Esophagus squamous epithelium (tissue), 5 donors: ENCODE measurements around the gene GGACT. TPM values are rescaled to one million over a fixed set of nuclear protein-coding genes. Genes with fewer than 3 reads are reported as not detected.
"Not testable (repeated sequence)": the region's sequence is repeated elsewhere in the genome, so short reads cannot be mapped to it uniquely, and the experiment has no call there.

Experiments
- DNase-seq: peaks from one replicate; lab custom pipeline; 2025; lab: John Stamatoyannopoulos, UW
- H3K27ac ChIP-seq, 4 donors: fragments of 200-600 bp; sonication (generic); one replicate each; pipeline ENCODE4 v1.5.1; 2016 to 2019; ENCODE audit warnings: mild to moderate bottlenecking in 1 of 4
- H3K27me3 ChIP-seq, 4 donors: fragments of 200-600 bp; sonication (generic); 1 replicate in 3 of 4; 2 replicates in 1 of 4; pipeline versions ENCODE4 v1.5.1 to v1.6.0; 2017 to 2021; ENCODE audit warnings: antibody characterized with exemption in 1 of 4
- H3K36me3 ChIP-seq, 3 donors: fragments of 200-600 bp; sonication (generic); one replicate each; pipeline ENCODE4 v1.5.1; 2016 to 2019
- H3K4me1 ChIP-seq, 3 donors: fragments of 200-600 bp; sonication (generic); one replicate each; pipeline ENCODE4 v1.5.1; 2017 to 2019
- H3K4me3 ChIP-seq, 4 donors: fragments of 200-600 bp; sonication (generic); 1 replicate in 3 of 4; 2 replicates in 1 of 4; pipeline ENCODE4 v1.5.1; 2016 to 2019; ENCODE audit warnings: mild to moderate bottlenecking in 2 of 4, moderate library complexity in 1 of 4
- H3K9me3 ChIP-seq, 3 donors: fragments of 200-600 bp; sonication (generic); one replicate each; pipeline ENCODE4 v1.5.1; 2016 to 2019
- POLR2A ChIP-seq, 4 donors: fragments of 450-650 bp; IDR thresholded peaks; one replicate each; pipeline ENCODE4 v1.6.1; 2017; ENCODE audit warnings: antibody characterized with exemption in 4 of 4, mild to moderate bottlenecking in 4 of 4, moderate library complexity in 3 of 4
- WGBS, 2 donors: methylation state at CpG; one replicate each; pipeline ENCODE4 v1.1.5; 2018; 5-methylcytosine and 5-hydroxymethylcytosine counted together
- intact Hi-C: fragments of 100-400 bp; cut with DNase I; formaldehyde crosslinking; loops from one replicate; pipeline ENCODE4 v1.15.0; 2022
- total RNA-seq, 4 donors: library from RNA; depleted of rRNA; stranded (reverse); fragments of >200 nt; gene quantifications; one replicate each; pipeline ENCODE4 v1.1.0, GENCODE V29; 2016
- TF ChIP-seq, protein P1 (sequence below), 6 experiments: fragments of 450-650 bp in 4 of 6; fragments of 200-600 bp in 2 of 6; sonication (generic) in 2 of 6; IDR thresholded peaks; one replicate each; pipeline ENCODE4 v1.5.1; 2016 to 2019; ENCODE audit warnings: antibody characterized with exemption in 6 of 6, mild to moderate bottlenecking in 4 of 6, moderate library complexity in 4 of 6
- donor health status: DM: yes; HTN: yes; CAD: no.

The GGACT gene
- total RNA-seq, 4 donors from 2014 or later, result 0.75 to 5.1 (median 2.0) TPM

DNA sequence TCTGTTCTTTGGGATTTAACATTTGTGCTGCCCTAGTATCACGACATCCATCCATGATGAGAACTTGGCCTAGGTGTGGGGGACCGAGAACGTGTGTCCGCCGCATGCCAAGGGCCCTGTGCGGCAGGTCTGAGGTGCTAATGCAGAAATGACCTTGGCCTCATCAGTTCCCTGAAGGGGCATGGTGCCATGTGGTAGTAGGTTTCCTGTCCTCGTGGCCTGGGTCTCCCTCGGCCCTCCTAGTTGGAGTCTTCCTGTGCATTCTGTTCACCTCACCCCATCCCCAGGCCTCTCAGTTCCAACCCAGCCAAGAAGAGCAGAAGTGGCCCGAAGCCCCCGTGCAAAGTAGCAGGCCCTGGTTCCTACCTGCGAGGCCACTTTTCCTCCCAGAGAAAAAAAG is 59.8 kb downstream of the GGACT start:
- H3K4me3 ChIP-seq, result no peak overlapping the region
- H3K4me1 ChIP-seq, result peaks cover 0 to 9% (median 0%) of the 10 kb centered on the region in 3 donors
- intact Hi-C loops, result no loop called here
- TF ChIP-seq POLR2A (IDR thresholded peaks at IDR 0.05), result no peak
- TF ChIP-seq, protein P1, sequence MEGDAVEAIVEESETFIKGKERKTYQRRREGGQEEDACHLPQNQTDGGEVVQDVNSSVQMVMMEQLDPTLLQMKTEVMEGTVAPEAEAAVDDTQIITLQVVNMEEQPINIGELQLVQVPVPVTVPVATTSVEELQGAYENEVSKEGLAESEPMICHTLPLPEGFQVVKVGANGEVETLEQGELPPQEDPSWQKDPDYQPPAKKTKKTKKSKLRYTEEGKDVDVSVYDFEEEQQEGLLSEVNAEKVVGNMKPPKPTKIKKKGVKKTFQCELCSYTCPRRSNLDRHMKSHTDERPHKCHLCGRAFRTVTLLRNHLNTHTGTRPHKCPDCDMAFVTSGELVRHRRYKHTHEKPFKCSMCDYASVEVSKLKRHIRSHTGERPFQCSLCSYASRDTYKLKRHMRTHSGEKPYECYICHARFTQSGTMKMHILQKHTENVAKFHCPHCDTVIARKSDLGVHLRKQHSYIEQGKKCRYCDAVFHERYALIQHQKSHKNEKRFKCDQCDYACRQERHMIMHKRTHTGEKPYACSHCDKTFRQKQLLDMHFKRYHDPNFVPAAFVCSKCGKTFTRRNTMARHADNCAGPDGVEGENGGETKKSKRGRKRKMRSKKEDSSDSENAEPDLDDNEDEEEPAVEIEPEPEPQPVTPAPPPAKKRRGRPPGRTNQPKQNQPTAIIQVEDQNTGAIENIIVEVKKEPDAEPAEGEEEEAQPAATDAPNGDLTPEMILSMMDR (IDR thresholded peaks at IDR 0.05), result no peak
- DNase-seq, result no peak
- no peak overlapping the region for H3K27ac ChIP-seq
- no peaks in the 10 kb centered on the region for H3K9me3 ChIP-seq
- 91 to 95% methylated on average over 10 of the region's 11 CpGs for WGBS, 2 donors
- H3K27me3 ChIP-seq, result no peaks in the 10 kb centered on the region
- H3K36me3 ChIP-seq, result peaks cover 0 to 77% (median 0%) of the 10 kb centered on the region in 3 donors

DNA sequence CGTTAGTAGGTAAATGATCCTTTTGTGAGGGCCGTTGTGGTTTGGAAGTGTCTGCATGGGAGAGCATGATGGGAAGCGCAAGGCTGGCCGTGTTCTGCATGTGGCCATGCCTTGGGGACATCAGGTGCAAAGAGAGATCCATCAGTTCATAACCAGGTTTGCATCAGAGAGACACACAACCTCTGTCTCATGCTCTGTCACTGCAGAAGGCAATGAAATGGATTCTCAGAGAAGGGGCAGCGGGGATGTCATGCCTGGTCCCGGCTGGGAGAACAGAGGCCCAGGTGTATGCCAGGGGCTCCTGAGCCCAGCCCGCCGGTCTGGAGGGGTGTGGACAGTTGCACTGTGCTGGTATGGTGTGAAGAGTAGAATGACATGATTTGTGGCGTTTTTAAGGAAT is 60.2 kb downstream of the GGACT start:
- TF ChIP-seq, protein P1 (IDR thresholded peaks at IDR 0.05), result no peak
- TF ChIP-seq POLR2A (IDR thresholded peaks at IDR 0.05), result no peak
- Histone ChIP-seq H3K27me3 (no peaks in the 10 kb centered on the region), H3K27ac (no peak overlapping the region), H3K4me3 (no peak overlapping the region), H3K9me3 (no peaks in the 10 kb centered on the region), H3K36me3 (peaks cover 0 to 81% (median 0%) of the 10 kb centered on the region in 3 donors), H3K4me1 (peaks cover 0 to 9% (median 0%) of the 10 kb centered on the region in 3 donors)
- intact Hi-C loops, result no loop called here
- no peak for DNase-seq
- WGBS, 2 donors, result 89 to 90% methylated on average over 9 of the region's 9 CpGs

DNA sequence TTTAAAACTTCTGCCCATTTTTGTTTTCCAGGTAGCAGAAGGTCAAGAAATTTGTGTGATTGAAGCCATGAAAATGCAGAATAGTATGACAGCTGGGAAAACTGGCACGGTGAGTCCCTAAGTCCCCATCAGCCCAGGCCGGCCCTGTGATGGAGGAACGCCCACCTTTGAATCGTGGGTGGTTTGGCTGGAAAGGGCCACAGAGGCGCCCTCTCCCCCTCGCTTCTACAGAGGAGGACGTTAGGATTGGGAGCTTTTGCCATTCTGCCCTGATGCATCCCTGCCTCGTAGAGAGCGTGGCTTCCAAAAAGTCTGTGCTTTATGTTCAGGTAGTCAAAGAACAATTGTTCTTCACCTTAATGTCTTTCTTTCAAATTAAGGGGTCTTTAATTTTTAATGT is 60.9 kb downstream of the GGACT start:
- Histone ChIP-seq H3K27me3 (no peaks in the 10 kb centered on the region), H3K4me3 (no peak overlapping the region), H3K4me1 (peaks cover 0 to 9% (median 0%) of the 10 kb centered on the region in 3 donors), H3K36me3 (peaks cover 0 to 80% (median 0%) of the 10 kb centered on the region in 3 donors), H3K27ac (no peak overlapping the region), H3K9me3 (no peaks in the 10 kb centered on the region)
- 82 to 90% methylated on average over 9 of the region's 9 CpGs for WGBS, 2 donors
- TF ChIP-seq, protein P1 (IDR thresholded peaks at IDR 0.05), result no peak
- TF ChIP-seq POLR2A (IDR thresholded peaks at IDR 0.05), result no peak
- no peak for DNase-seq
- intact Hi-C loops, result no loop called here

DNA sequence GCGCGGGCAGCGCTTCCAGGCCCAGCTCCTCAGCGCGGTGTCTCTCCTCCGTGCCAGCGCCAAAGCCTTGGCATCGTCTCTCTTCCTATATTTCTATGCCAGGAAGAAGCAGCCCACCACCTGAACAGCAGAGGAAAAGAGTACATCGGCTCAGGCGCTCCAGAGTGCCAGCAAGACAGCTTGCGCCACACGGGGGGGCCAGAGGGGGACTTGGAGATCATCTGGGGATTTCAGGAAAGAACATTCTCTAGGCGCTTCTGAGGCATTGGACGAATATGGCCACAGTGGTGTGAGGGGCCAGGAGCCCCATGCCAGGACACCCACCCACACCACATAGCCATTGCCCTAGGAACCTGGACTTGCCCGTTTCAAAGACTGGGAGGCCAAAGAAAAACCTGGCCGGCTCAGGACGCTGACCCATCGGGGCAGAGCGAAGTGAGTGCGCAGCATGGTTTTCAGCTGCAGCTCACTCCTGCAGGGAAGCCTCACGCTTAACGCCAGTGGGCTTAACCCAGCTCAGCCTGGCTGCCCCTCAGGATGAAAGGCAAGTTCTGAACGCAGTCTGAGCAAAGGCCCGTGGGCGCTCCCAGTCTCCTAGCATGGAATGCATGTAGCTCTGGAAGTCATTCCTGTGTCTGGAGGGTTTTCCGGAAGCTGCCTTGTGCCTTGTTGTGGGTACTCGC is 62.1 kb downstream of the GGACT start:
- Histone ChIP-seq H3K36me3 (peaks cover 0 to 68% (median 0%) of the 10 kb centered on the region in 3 donors), H3K27me3 (no peaks in the 10 kb centered on the region), H3K4me3 (no peak overlapping the region), H3K4me1 (peaks cover 0 to 9% (median 0%) of the 10 kb centered on the region in 3 donors), H3K27ac (no peak overlapping the region), H3K9me3 (no peaks in the 10 kb centered on the region)
- 83 to 97% methylated on average over 6 to 11 of the region's 27 CpGs for WGBS, 2 donors
- TF ChIP-seq, protein P1 (IDR thresholded peaks at IDR 0.05), result no peak
- no peak for TF ChIP-seq POLR2A (IDR thresholded peaks at IDR 0.05)
- intact Hi-C loops, result no loop called here
- DNase-seq, result no peak

DNA sequence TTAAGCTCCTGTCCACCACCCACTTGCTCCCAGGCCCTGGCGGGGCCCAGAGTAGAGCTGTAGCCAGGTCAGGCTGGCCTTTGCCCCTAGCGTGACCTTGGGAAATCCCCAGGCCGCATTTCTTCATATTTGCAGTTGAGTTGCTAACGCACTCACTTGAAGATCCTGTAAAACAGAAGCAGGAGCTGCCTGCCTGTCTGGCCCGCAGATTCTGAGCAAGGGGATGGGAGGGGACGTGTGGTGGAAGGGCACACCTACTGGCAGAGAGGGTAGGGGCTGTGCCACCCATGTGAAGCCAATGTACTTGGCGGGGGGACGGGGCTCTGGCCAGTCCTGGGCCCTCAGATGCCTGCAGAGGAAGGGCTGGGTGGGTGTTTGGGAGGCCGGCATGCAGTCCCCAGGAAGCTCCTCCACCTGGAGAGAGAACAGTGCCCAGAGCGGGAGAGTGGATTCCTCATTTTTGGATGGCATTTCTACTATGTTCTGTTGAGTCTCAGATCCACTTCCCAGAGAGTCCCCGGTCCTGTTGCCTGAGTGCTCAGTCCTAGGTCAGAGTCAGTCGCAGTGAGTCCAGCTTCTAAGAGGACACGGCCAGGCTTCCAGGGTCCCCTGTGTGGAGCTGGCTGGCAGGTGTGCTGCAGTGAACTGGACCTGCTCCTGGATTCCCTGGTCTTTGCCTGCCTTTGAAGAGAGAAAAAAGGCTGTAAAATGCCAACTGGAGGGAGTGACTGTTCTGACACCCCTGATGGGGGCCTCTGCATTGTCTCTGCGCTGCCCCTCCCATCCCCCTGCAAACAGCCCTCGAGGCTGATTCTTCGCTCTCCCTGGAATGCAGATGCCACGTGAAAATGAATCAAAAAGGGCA is 62.9 kb downstream of the GGACT start:
- Histone ChIP-seq H3K4me1 (peaks cover 0 to 9% (median 0%) of the 10 kb centered on the region in 3 donors), H3K27me3 (no peaks in the 10 kb centered on the region), H3K9me3 (no peaks in the 10 kb centered on the region), H3K4me3 (no peak overlapping the region), H3K36me3 (peaks cover 0 to 61% (median 0%) of the 10 kb centered on the region in 3 donors), H3K27ac (no peak overlapping the region)
- no peak for DNase-seq
- no peak for TF ChIP-seq POLR2A (IDR thresholded peaks at IDR 0.05)
- TF ChIP-seq, protein P1 (IDR thresholded peaks at IDR 0.05), result no peak
- 77 to 86% methylated on average over 11 to 13 of the region's 17 CpGs for WGBS, 2 donors
- intact Hi-C loops, result no loop called here

DNA sequence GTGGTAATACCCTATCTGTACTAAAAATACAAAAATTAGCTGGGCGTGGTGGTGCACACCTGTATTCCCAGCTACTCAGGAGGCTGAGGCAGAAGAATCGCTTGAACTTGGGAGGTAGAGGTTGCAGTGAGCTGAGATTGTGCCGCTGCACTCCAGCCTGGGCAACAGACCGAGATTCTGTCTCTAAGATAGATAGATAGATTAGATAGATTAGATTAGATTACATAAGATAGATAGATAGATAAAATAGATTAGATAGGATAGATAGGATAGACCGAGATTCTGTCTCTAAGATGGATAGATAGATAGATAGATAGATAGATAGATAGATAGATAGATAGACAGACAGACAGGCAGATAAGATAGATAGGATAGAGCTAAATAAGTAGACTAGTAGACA is 63.9 kb downstream of the GGACT start:
- intact Hi-C loops, H3K4me3 ChIP-seq, DNase-seq, H3K9me3 ChIP-seq, H3K27me3 ChIP-seq, H3K27ac ChIP-seq, H3K4me1 ChIP-seq: not testable (repeated sequence)
- WGBS, 2 donors, result 92 to 97% methylated on average over 5 of the region's 5 CpGs
- H3K36me3 ChIP-seq, result peaks cover 0 to 51% (median 0%) of the 10 kb centered on the region in 3 donors
